GM21526 (cell line): ENCODE data around the gene DCAF4.

Source experiments
- ATAC-seq: cut with Tn5 transposase; IDR thresholded peaks from one replicate; pipeline ENCODE4 v1.9.1; 2021; ENCODE audit warnings: moderate library complexity; ENCODE audit not compliant: unreplicated experiment, low FRiP score

DCAF4 gene

DNA sequence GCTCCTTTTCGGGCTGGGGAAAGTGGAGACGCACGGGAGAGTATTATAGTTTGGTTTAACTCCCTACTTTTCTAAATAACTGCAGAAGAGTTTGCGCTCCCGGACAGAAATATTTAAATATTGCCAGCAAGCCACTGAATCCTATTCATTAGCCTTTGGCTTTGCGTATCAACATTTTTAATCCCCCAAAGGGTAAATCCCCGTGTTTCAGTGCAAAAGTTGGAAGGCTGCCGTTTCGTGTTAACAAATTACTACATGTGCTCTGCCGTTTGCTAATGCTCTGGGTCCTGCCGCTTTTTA is 32.0 kb upstream of the DCAF4 start:
- ATAC-seq: no peak

DNA sequence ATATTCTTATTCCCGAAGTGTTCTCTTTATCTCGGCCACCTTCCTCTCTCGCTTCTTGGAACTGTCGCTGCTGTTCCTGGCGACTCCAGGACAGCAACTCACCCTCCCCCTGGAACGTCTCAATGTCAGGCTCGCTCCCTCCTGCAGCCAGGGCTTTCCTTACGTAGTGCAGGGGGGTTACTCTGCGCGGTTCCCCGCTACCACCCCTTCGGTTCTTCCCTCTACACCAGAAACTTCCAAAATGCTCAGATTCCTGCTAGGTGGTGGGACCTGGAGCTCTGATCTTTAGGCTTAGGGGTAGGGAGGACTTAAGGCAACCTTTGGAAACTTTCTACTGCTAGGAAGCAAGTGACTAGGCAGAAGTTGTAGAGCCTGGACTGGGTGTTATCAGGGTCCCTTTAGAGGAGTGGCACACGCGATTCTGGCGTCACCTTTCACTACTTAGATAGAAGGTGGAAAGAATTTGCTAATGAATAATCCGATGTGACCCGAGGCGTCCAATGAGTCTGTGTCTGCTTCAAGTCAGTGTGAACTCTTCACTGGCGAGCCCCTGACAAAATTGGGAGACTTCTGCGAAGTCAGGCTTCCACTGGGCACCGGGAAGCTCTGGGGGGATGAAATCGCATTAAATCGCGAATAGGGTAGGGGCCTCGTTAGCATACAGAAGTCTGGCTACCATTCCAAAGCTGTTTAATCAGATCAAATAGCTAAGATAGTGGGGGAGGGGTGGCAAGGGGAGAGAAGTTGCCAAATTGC is 31.5 kb upstream of the DCAF4 start:
- ATAC-seq: no peak

DNA sequence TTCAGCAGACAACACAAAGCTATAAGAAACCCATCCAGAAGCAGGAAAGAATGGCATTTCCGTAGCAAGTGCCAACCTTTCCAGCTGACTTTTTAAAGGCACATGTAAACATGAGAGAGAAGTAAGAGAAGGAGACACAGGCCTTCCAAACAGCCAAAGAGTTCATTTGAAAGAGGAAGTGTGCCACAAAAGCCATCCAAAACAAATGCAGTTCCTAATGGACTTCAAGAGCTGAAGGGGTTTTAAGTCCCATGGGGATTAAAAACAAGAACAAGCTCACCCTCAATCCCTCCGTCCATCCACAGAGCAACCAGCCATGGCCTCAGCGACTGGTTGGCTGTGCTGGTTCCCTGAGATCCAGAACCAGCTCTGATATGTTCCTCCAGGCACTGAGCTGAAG is 27.8 kb upstream of the DCAF4 start:
- no peak for ATAC-seq

DNA sequence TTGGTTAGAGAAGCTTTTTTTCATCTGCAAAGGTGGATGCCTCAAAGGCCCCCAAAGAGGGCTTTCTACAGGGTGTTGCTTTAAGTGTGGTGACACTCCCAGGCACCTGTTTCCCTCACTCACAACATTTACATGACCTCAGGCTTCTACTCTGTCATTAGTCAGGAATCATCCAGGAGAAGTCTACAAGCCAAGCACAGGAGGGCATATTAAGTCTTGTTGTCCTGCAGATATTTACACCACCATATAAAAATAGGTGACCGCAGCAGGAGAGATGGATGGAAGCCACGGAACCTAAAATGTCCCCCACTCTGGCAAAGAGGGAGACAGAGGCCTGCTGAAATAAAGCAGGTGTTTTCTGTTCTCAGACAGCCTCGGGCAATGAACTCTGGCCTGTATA is 24.9 kb upstream of the DCAF4 start:
- no peak for ATAC-seq

DNA sequence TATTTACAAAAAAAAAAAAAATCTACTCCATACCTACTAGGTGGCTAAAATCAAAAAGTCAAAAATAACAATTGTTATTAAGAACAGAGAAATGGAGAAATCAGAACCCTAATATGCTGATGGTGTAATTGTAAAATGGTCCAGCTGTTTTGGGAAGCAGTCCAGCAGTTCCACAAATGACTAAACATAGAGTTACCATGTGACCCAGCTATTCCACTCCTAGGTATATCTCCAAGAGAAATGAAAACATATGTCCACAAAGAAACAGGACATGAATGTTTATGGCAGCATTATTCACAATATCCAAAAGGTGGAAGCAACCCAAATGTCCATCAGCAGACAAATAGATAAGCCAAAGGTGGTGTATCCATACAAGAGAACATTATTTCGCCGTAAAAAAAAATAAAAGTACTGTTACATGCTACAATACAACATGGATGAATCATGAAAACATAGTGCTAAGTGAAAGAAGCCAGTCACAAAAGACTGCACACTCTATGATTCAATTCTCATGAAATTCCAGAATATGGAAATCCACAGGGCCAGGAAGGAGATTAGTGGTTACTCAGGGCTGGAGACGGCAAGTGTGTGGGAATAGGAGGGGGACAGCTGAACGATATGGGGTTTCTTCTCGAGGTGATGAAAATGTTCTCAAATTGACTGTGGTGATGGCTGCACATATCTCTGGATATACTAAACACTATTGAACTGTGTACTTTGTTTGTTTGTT is 23.3 kb upstream of the DCAF4 start:
- no peak for ATAC-seq

DNA sequence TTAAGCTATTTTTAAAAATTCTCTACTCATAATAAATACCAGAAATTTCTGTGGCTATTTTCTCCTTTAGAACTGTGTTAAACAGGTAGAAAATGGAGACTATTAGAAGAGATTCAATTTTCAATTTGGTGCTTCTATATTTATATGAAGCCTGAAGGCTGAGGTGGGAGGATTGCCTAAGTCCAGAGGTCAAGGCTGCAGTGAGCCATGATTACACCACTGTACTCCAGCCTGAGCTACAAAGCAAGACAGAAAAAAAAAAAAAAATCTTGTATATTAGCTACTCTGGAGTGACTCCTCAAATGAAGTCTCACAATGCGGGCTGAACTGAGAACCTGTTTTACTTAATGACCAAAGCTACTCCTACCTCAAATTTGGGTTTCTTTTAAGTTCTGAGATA is 22.5 kb upstream of the DCAF4 start:
- ATAC-seq: no peak

DNA sequence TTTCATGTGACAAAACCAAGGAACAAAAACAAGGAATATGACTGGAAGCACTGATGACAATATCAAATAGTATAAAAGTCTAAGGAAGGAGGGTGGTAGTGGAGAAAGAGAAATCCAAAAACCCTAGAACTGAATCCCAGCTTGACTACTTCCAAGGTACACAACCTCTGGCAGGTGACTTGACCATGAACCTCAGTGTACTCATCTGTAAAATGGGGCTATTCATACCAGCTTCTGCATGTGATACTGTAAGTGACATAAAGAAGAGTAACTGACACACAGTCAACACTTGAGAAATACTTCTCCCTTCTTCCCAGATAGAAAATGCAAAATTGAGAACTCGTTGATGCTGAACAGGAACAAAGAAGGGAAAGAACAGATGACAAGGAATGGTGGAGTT is 22.0 kb upstream of the DCAF4 start:
- ATAC-seq: no peak

DNA sequence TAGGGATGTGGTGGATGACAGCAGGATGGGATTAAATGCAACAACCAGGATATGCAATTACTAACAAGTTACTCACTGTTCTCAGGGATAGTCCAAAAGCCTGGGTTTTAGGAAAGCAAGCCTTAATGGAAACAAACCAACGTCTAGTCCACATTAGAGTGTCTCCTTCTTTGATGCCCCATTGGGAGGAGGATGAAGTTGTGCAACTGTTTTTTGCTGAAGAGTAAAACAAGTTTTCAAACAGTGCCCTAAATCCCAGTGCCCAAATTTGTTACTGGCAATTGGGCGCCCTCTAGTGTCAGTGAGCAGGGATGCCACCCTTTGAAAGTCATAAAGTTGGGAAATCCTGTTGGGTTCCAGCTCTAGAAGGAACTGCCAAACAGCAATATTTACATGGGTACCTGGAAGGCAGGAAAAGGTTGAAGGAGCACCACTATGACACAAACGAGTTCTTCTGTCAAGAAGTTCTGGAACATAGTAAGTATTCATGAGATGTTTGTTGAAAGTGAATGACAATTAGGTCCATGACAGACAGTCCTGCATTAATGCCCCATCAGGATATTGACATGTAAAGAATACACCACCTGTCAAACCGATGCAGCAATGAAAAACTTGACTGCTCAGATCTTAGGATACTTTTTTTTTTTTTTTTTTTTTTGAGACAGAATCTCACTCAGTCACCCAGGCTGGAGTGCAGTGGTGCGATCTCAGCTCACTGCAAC is 21.3 kb upstream of the DCAF4 start:
- ATAC-seq: no peak

DNA sequence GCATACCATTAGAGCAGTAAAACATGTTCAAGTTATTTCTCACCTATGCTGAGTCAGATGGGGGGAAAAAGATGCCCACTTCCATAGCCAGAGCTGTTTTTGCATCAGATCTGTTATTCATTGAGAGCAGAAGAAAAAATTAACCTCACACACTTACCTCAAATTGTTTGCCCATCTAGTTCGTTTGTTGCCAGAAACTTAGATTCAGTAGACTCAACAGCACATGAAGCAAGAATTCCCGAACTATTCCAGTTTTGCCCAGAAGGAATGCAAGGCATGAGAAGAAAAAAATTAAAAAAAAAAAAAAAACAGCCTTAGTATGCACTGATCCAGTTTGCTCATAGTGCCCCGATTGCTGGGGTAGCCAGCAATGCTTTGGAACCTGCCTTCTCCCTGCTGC is 19.9 kb upstream of the DCAF4 start:
- no peak for ATAC-seq

DNA sequence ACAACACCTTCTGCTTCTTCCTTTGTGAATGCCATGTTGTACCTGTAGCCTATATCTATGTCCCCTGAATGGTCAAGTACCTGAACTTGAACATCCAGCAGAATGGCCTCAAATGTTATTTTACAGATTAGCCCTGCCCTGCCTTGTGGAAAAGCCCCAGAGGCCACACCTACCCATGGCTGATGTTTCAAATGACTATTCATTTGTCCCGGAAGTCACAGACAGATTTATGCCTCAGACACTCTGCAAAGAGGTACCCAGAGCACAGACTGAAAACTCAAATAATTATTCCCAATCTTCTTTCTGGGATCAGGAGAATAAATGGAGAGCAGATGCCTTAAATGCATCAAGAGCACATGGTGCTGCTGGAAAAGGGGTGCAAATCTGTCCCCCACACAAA is 19.4 kb upstream of the DCAF4 start:
- ATAC-seq: no peak

DNA sequence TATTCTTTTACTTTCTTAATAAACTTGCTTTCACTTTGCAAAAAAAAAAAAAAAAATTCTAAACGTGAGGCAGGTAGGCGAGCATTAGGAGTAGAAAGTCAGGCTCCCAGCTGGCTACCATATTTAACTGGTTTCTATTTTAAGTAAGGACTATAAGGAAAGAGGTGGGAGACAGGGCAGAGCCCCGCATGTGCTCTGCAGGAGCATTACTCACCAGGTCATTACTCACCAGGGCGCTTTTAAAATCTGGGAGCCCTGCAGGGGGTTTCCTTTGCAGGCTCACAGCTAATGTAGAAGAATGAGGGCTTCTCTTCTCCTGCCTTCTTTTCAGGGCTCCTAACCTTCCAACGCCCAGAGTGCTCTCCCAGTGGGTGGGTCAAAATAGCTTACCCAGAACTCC is 18.4 kb upstream of the DCAF4 start:
- ATAC-seq: no peak

DNA sequence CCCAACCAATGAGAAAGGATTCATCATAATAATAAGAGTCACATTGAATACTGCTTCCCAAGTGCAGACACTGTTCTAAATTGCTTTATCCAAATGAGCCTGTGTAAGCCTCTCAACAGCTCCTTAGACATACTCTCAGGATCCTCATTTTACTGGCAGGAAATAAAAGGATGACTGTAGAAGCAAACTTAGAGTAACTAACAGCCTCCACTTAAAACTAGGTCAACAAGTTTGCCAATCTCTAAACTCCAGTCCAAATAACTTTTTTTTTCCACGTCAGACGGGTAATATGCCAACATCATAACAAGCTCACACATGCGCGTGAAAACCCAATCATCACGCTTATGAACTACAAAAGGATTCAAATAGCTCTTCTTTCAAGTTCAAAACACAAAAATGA is 17.1 kb upstream of the DCAF4 start:
- ATAC-seq: no peak

DNA sequence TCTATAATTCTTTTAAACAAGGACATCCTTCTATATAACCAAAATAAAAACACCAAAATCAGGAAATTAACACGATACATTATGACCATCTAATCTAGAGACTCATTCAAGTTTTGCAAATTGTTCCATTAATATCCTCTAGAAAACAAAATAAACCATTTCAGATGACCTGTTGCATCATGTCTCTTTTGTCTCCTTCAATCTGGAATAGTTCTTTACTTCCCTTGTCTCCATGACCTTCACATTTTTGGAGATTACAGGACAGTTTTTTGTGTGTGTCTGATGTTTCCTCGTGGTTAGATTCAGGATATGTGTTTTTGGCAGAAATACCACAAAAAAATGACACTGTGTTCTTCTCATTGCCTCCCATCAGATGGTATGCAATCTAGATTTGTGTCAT is 12.5 kb upstream of the DCAF4 start:
- ATAC-seq: no peak

DNA sequence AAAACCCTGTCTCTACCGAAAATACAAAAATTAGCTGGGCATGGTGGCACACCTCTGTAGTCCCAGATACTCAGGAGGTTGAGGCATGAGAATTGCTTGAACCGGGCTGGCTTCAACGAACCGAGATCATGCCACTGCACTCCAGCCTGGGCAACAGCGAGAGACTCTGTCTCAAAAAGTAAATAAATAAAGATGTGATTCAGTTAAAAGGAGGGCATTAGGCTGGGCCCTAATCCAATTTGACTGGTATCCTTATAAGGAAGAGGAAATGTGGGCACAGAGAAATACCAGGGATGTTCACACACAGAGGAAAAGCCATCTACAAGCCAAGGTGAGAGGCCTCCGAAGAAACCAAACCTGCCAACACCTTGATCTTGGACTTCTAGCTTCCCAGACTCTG is 10.1 kb upstream of the DCAF4 start:
- ATAC-seq: no peak

DNA sequence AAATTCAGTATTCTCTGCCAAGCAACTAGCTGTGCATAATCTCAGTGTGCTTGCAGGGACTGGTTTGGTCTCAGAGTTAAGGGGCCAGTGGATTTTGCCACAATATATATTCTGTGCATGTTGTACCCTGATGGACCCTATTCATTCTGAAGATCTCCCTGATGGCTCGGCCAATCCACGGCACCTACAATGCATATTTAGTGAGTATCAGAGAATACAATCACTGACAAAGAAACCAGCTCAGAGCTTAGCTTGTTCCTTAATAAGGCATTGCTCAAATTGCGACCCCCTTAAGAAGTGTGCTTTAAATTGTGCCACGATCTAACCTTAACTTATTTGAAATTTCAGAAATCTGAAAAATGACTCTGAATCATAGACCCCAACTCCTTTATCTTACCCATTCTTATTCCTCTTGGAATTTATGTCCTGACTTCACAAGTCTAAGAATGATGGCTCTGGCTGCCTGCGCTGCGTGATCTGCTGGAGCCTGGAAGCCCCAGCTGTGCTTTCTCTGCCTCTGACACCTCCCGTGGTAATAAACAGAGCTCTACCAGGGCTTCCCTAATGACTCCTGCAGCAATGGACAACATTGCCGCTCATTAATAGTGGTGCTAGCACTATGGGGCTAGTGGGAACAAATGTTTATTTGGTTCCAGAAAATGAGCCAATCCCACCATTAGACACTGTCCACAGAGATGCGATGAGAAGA is 9.0 kb upstream of the DCAF4 start:
- ATAC-seq: no peak

DNA sequence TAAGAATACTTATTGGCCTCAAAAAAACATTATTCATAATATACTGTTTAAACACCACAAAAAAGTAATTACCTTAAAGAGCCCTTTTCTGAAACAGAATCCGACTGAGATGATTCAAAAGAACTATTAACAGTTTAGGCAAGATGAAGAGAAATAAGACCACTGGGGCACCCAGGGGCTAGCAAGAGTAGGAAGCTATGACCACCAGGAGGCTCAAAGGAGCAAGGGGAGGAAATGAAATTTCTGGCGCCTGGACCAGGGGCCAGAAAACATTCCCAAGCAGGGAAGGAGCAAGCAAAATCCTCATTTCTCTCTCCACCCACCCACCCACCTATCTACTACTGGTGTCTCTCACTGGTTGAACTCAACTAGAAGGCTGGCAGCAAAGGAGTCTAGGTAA is 6.3 kb upstream of the DCAF4 start:
- no peak for ATAC-seq

DNA sequence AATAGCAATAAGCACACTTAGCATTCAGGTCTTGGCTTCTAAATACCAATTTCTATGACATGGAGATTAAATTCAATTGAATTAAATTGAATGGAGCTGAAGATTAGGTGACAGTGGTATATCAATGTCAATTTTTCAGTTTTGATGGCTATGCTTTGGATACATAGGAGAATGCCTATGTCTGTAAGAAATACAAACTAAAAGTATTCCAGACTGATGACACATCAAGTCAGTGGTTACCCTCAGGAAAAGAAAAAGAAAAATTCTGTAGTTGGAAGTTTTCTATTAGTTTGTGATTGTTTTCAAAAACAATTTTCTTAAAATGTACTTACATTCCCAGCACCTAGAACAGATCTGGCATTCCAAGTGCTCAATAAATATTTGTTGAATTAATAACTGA is 4.9 kb upstream of the DCAF4 start:
- no peak for ATAC-seq

DNA sequence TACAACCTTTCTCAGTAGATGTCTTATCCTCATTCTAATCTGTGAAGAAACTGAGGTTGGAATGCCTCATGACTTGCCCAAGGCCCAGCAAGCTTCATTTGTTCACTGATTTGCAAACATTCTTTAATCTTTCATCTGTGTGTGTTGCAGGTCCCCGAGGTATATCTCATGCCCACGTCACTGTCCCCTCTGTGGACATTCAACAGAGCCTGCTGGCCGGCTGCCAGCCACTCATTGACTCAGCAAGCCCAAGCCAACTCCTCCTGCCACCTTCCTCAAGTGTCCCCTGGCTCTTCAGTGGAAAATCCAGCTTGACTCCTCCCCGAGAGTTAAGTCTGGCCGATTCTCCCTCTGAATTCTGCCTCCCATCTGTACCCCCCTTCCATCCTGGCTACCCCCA is 1.9 kb upstream of the DCAF4 start:
- ATAC-seq: no peak

DNA sequence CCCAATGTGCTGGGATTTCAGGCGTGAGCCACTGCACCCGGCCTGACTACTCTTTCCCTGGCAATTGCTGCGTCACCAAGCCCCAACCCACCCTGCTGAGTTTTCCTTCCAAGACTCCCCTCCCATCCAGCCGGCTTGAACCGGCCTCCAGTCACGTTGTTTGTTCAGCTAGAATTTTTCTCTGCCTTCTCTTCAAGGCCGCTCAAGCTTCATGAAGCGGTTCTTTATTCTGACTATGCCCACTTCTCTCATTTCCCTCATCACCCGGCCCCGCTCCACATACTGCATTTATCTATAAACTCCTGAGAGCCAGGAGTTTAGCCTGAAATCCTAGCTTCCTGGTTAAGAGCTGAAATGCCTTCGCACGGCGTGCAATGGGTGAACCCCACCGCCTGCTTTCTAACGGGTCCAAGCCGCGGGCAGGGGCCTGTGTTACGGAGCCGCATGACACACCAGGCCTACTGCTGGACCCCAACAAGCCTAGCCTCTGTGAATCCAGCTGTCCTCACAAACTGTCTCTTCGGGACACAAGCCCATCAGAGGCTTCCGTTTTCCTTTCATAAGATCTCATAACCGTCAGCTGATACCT is 999 bp upstream of the DCAF4 start:
- ATAC-seq: no peak

DNA sequence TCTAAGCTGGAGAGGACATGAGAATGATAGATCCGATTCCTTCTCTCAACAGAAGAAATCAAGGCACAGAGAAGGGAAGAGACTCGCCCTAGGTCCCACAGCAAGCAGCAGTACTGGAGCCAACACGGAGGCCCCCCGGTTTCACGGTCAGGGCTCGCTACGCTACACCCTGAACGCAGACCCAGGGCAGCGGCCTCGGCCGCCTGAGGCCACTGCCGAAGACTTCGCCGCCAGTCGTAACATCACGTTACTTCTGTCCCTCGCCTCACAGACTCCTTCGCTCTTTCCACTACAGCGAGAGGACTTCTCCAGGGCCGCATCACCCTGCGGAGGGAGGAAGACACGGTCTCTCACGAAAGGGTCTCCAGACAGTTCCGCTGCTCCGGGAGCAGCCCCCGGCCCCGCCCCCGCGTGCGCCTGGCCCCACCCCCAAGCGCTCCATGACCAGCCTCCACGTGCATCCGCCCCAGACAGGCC is 411 bp upstream of the DCAF4 start:
- peak; percentile 24 for ATAC-seq

DNA sequence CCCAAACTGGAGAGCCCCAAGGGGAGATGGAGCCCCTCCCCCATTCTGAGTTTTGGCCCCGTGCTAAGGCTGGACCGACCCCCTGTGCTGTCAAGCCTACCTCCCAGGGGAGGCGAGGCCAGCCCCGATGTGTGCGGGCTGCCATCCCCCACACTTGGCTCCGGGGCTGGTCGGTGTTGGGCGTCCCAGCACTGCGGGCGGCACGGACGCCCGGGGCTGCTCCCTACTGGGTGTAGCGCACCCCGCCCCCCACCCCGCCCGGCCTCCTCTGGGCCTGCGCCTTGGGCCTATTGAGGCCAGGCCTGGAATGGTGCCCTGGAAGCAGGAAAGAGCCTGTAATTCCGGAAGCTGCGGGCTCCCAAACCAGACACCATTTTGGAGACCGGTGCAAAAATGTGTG is 2.6 kb downstream of the DCAF4 start:
- ATAC-seq: no peak
